Stimulated activated CD4-positive, alpha-beta T cell treated with anti-CD3 and anti-CD28 coated beads, Interleukin-4, amount 100 ng/mL, for 48 hours (primary cell): ENCODE data around the gene SIK2.
"Not testable (repeated sequence)": the region's sequence is repeated elsewhere in the genome, so short reads cannot be mapped to it uniquely, and the experiment has no call there.

Source experiments
- DNase-seq, 2 donors: peaks; one replicate each; pipeline ENCODE4 v3.0.0-alpha.2; 2020; ENCODE audit warnings: low read depth in 2 of 2

SIK2 gene

GRCh38 chr11:111698852-111699559 lies 96.8 kb downstream of the SIK2 start:
- no peak for DNase-seq

DNA sequence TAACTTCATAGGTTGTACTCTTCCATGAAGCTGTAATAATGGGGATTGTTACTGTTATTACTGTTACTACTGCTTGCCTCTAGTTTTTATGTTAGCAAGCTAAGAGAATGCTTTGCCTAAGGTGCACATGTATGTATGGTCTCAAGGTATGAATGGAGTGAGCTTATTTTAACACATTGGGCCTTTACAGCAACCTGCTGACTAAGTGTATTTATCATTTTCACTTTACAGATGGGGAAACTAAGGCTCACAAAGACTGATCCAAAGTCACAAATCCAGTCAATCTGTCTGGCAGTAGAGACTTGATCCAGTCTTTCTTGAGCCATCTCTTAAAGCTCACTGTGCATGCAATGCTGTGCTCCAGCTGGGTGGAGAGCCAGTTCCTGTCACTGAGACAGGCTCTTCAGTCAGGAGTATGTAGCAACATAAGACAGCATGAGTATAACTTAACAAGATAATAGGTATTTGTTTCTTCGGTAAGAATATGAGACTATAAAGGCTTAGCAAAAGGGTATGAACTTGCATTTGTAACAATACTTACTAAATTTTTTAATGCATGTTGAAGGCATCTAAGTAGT lies 97.4 kb downstream of the SIK2 start:
- DNase-seq: no peak

DNA sequence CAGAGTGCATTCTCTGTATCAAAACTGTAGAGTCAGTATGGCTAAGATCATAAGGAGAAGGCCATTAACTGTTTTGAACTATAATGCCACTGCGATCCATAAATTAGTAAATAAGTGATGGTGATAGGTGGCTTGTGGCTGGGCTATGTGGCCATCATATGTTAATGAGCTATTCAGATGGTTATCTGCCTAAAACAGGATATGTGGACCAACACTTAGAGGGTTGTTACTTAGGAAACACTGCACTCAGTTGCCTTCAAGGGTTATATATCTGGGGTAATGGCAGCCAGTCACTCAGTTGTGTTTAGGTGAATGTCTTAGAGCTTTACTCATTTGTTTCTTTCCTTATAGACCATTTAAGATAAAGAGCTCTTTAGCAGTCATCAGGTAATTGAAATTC lies 97.9 kb downstream of the SIK2 start:
- DNase-seq: no peak

DNA sequence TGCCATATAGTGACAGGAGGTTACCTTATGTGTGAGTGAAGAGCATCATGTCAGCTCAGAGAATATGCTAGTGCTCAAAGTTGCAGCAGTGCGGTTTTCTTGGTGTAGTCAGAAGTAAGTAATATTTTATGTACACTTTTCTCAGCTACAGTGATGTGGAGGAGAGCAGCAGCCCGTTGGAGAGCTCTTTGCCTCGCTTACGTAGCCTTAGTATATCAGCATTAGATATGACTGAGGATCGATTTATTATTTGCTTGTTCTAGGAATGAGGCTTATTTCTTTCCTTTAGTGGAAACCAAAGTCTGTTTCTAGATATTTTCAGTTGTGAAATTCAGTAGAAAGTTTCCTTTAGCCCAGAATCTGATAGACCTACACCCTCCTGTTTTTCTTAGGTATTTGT lies 100.4 kb downstream of the SIK2 start:
- no peak for DNase-seq

- no peak for DNase-seq
Measured at GRCh38 chr11:111703576-111703975, 101.3 kb downstream of the SIK2 start.

- no peak for DNase-seq
Measured at GRCh38 chr11:111707039-111707690, 104.9 kb downstream of the SIK2 start.

- no peak for DNase-seq
Measured at GRCh38 chr11:111707691-111708067, 105.4 kb downstream of the SIK2 start.

- no peak for DNase-seq
Measured at GRCh38 chr11:111714522-111714921, 112.3 kb downstream of the SIK2 start.

DNA sequence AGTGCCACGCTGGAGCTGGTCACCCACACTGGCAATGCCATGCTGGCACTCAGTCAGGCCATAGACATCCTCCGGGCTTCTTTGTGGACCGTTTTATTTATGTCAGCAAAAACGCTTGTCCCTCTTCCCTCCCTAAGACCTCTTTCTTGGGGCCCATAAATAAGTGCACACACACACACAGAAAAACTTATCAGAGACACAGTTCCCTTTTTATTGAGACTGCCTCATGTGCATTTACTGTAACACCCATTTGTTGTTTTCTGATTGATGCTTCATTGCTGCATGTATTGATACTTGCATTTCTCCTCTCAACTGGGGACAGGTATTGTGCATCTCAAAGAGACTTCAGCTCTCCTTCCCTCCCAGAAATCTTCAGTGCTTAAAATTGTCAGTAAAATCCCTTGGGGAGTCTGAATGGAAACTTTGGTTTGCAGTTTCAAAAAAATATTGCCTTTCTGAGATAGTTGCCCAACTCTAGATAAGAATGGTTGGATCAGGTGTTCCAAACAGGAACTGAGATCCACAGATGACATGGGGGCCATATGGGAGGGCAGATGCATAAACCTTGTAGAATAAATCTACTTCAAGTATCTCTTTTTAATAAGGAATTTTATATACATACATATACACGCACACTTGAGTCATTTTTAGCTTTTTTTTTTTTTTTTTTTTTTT lies 113.0 kb downstream of the SIK2 start:
- DNase-seq: no peak

DNA sequence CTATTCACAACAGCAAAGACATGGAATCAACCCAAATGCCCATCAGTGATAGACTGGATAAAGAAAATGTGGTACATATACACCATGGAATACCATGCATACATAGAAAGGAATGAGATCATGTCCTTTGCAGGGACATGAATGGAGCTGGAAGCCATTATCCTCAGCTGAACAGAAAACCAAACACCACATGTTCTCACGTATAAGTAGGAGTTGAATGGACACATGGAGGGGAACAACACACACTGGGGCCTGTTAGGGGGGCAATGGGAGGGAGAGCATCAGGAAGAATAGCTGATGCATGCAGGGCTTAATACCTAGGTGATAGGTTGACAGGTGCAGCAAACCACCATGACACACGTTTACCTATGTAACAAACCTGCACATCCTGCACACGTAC lies 115.4 kb downstream of the SIK2 start:
- not testable (repeated sequence) for DNase-seq

DNA sequence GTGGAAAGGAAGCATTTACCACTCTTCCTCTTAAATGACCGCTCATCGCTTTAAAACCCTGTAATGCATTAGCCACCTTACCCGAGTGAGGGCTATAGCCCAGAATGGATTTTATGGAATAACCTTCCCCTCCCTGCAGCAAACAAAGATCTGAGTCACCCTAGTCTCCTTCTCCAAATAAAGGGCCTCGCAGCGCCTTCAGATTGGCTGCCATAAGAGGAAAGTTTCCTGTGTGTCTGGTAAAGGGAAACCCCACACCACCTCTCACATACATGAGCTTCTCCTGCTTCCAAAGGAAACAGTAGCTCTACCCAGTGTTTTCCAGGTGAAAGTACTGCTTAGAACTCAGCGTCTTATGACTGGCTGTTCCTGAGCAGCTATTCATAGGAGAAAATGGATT lies 116.2 kb downstream of the SIK2 start:
- no peak for DNase-seq

DNA sequence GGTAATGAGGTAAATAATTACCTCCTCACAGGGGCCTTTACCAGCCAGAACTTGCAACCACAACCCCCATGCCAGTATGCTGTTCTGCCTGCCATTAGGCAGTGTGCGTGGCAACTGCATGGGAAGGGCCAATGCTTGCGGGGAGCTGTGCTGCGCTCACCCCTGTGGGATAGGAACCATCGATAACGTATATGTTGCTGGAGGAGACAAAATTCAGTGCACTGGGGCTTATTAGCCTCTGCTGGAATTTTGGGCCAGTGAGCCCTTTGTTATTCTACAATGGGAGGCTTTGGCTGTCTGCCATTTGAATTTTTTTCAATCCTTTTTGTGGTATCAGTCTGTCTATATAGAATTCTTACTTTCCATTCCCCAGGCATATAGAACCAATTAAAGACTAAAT lies 116.6 kb downstream of the SIK2 start:
- no peak for DNase-seq

- no peak for DNase-seq
Measured at GRCh38 chr11:111719379-111719778, 117.1 kb downstream of the SIK2 start.

DNA sequence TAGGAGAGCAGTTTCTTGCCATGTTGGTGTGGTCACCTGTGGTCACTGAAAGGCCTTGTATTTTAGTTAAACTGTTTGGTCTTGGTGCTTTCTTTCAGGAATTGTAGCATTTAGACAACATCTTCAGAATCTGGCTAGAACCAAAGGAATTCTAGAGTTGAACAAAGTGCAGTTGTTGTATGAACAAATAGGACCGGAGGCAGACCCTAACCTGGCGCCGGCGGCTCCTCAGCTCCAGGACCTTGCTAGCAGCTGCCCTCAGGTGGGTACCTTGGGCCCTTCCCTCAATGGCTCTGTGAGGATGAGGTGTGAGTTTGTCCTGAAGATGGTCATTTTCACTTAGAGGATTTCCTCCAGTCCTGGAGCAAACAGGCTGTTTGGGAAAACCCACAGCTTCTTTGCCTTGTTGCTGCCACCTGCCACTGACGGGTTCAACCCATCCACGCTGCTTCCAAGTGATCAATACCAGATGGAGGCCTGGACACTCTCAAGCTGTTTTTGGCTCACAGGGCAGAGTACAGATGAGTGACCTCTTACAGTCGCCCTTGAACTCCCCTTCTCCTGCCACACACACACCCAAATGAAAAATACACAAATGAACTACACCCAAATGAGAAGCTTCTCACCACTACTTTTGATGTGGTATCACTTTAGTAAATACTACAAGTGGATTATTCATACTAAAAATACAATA lies 118.7 kb downstream of the SIK2 start:
- DNase-seq: no peak

- DNase-seq: no peak
Measured at GRCh38 chr11:111722501-111722900, 120.3 kb downstream of the SIK2 start.

DNA sequence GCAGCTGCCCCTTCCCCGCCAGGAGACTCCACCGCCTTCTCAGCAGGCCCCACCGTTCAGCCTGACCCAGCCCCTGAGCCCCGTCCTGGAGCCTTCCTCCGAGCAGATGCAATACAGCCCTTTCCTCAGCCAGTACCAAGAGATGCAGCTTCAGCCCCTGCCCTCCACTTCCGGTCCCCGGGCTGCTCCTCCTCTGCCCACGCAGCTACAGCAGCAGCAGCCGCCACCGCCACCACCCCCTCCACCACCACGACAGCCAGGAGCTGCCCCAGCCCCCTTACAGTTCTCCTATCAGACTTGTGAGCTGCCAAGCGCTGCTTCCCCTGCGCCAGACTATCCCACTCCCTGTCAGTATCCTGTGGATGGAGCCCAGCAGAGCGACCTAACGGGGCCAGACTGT lies 121.3 kb downstream of the SIK2 start:
- DNase-seq: no peak

DNA sequence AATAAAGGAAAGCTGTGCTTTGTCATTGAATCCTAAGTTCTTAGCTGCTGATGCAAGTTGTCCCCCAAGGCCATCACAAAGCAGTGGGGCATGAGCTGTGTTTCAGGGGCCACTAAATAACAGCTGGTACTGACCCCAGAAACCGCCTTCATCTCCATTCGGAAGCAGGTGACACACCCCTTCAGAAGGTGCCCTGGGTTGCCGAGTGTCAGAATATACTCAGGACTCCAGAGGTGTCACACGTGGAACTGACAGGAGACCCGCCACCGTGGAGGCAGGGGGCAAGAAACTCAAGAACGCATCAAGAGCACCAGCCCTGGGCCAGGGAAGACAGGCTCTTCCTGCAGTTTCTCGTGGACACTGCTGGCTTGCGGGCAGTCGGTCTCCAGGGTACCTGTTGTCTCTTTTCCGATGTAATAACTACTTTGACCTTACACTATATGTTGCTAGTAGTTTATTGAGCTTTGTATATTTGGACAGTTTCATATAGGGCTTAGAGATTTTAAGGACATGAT lies 122.4 kb downstream of the SIK2 start:
- no peak for DNase-seq

- DNase-seq: no peak
Measured at GRCh38 chr11:111725621-111726020, 123.4 kb downstream of the SIK2 start.

- no peak for DNase-seq
Measured at GRCh38 chr11:111726301-111726713, 124.1 kb downstream of the SIK2 start.

DNA sequence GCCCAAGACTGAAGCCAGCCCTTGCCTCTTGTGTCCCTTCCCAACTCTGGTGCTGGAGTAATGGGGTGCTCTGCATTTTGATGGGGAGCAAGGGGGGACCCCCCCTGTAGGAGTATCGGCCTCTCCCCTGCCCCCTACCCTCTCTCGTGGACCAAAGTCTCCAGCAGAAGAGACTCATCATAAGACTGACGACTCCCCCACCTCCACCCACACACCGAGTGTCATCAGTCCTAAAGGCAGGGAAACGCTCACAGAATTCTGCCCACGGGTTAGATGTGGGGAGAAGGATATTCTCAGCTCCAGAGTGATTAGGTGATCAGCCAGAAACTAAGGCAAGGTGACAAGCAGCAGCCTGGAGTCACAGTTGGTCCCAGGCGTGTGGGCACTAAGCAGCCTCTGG lies 125.2 kb downstream of the SIK2 start:
- DNase-seq: no peak

GRCh38 chr11:111729071-111729830 lies 127.0 kb downstream of the SIK2 start:
- DNase-seq: no peak
